Stomach (tissue), 4 donors: ENCODE measurements around the gene KCNQ4.

Experiments used
- CTCF ChIP-seq, 7 experiments: fragments of 450-650 bp in 4 of 7; fragments of 200-600 bp in 3 of 7; sonication (generic) in 3 of 7; IDR thresholded peaks; one replicate each; pipeline ENCODE4 v1.5.1; 2016 to 2019; ENCODE audit warnings: antibody characterized with exemption in 7 of 7, control low read depth in 2 of 7, mild to moderate bottlenecking in 1 of 7
- EP300 ChIP-seq: sonication (generic); formaldehyde crosslinking; IDR thresholded peaks from one replicate; pipeline ENCODE4 v1.6.1; 2017; ENCODE audit warnings: antibody characterized with exemption
- POLR2A ChIP-seq, 4 donors: fragments of 450-650 bp; IDR thresholded peaks; one replicate each; pipeline ENCODE4 v1.6.1; 2016; ENCODE audit warnings: antibody characterized with exemption in 4 of 4, control low read depth in 2 of 4, mild to moderate bottlenecking in 1 of 4, moderate library complexity in 1 of 4
- POLR2AphosphoS5 ChIP-seq, 3 donors: sonication (generic); formaldehyde crosslinking; IDR thresholded peaks; one replicate each; pipeline ENCODE4 v1.6.1; 2016; ENCODE audit warnings: antibody characterized with exemption in 3 of 3

GRCh38 chr1:40838980-40839942 is 55.7 kb downstream of the KCNQ4 start:
- TF ChIP-seq CTCF (IDR thresholded peaks at IDR 0.05) (no peak), POLR2A (IDR thresholded peaks at IDR 0.05) (no peak), POLR2AphosphoS5 (IDR thresholded peaks at IDR 0.05) (no peak), EP300 (no peak)
